HFF-Myc (cell line): Measurements from ENCODE around the gene MTA1.

Experiments
- DNase-seq: peaks from one replicate; pipeline ENCODE4 v3.0.0-alpha.2; 2011; ENCODE audit warnings: low read depth; ENCODE audit errors: extremely low read depth
- H3K4me3 ChIP-seq: replicated peaks from 2 replicates; pipeline ENCODE4 v1.5.1; 2011; ENCODE audit warnings: low read depth, mild to moderate bottlenecking, control low read depth, low read length
- CTCF ChIP-seq: IDR thresholded peaks from 2 replicates; pipeline ENCODE4 v1.5.1; 2012; ENCODE audit warnings: mild to moderate bottlenecking, low read depth, low read length, control low read depth; ENCODE audit errors: missing control alignments

MTA1 gene

GRCh38 chr14:105392131-105393090 lies 27.2 kb upstream of the MTA1 start:
- no peak overlapping the region for H3K4me3 ChIP-seq

GRCh38 chr14:105393151-105393550 lies 26.5 kb upstream of the MTA1 start:
- TF ChIP-seq CTCF: no peak
- no peak overlapping the region for H3K4me3 ChIP-seq
- DNase-seq: no peak

More at GRCh38 chr14:105392131-105393090, 27.2 kb upstream of the MTA1 start:
- no peak for DNase-seq
- TF ChIP-seq CTCF: no peak

- no peak for TF ChIP-seq CTCF
- DNase-seq: no peak
- no peak overlapping the region for H3K4me3 ChIP-seq
These were observed 24.7 kb upstream of the MTA1 start for GRCh38 chr14:105394714-105395537.

GRCh38 chr14:105395538-105395854 lies 24.1 kb upstream of the MTA1 start:
- DNase-seq: no peak
- no peak overlapping the region for H3K4me3 ChIP-seq
- TF ChIP-seq CTCF: no peak

- no peak for TF ChIP-seq CTCF
- no peak for DNase-seq
- H3K4me3 ChIP-seq: no peak overlapping the region
These were observed 22.2 kb upstream of the MTA1 start for GRCh38 chr14:105397350-105397931.

- TF ChIP-seq CTCF: no peak
- peak within 1 kb of the TSS; percentile 71 for H3K4me3 ChIP-seq
These were observed 21.4 kb upstream of the MTA1 start, which contains the start of gene TEX22 for GRCh38 chr14:105398044-105398725. Gene TEX22 (plus strand): TSS chr14:105398538. CDS start chr14:105399341, 803 bp downstream.

More at GRCh38 chr14:105398044-105398725, 21.4 kb upstream of the MTA1 start, which contains the start of gene TEX22:
- peak; percentile 24 for DNase-seq
